ENCODE measurements around the gene MTSS2.

MTSS2 gene

GRCh38 chr16:70680495-70681381, 5.1 kb downstream of the MTSS2 start:
- no peak for DNase-seq (ENCODE audit: low read depth)
- peak overlapping the region; percentile 86 for H3K4me3 ChIP-seq (ENCODE audit: low read length)
- TF ChIP-seq CTCF (conservative IDR thresholded peaks at IDR 0.05; ENCODE audit: low read depth, low read length), result peak; percentile 1

- DNase-seq (ENCODE audit: low read depth), result no peak
- peak; percentile 36 for TF ChIP-seq CTCF (conservative IDR thresholded peaks at IDR 0.05; ENCODE audit: low read depth, low read length)
- H3K4me3 ChIP-seq (ENCODE audit: low read length), result no peak overlapping the region
Measured at GRCh38 chr16:70679671-70680494, 6.0 kb downstream of the MTSS2 start.

- no peak for TF ChIP-seq CTCF (conservative IDR thresholded peaks at IDR 0.05; ENCODE audit: low read depth, low read length)
- H3K4me3 ChIP-seq (ENCODE audit: low read length), result no peak overlapping the region
- DNase-seq (ENCODE audit: low read depth), result no peak
Measured at GRCh38 chr16:70678898-70679670, 6.8 kb downstream of the MTSS2 start.

- DNase-seq (ENCODE audit: low read depth), result no peak
- H3K4me3 ChIP-seq (ENCODE audit: low read length), result no peak overlapping the region
Measured at GRCh38 chr16:70678121-70678897, 7.5 kb downstream of the MTSS2 start.

GRCh38 chr16:70677499-70678120, 8.2 kb downstream of the MTSS2 start:
- no peak for TF ChIP-seq CTCF (conservative IDR thresholded peaks at IDR 0.05; ENCODE audit: low read depth, low read length)
- H3K4me3 ChIP-seq (ENCODE audit: low read length), result no peak overlapping the region
- DNase-seq (ENCODE audit: low read depth), result no peak

More at GRCh38 chr16:70678121-70678897, 7.5 kb downstream of the MTSS2 start:
- TF ChIP-seq CTCF (conservative IDR thresholded peaks at IDR 0.05; ENCODE audit: low read depth, low read length), result no peak

Data from retinal pigment epithelial cell (primary cell).